Ishikawa (cell line): ENCODE data around the gene SIVA1.

ENCODE experiments used
- CEBPB ChIP-seq: IDR thresholded peaks from 2 replicates; pipeline ENCODE4 v1.6.1; 2012
- CREB1 ChIP-seq: IDR thresholded peaks from 2 replicates; pipeline ENCODE4 v1.6.1; 2012; ENCODE audit warnings: low read depth
- EGR1 ChIP-seq: IDR thresholded peaks from 2 replicates; pipeline ENCODE4 v1.6.1; 2012
- EP300 ChIP-seq: IDR thresholded peaks from 2 replicates; pipeline ENCODE4 v1.6.1; 2012; ENCODE audit warnings: borderline replicate concordance
- FOXM1 ChIP-seq: IDR thresholded peaks from 2 replicates; pipeline ENCODE4 v1.6.1; 2012; ENCODE audit warnings: low read depth, borderline replicate concordance
- NFIC ChIP-seq: IDR thresholded peaks from 2 replicates; pipeline ENCODE4 v1.6.1; 2012
- RAD21 ChIP-seq: IDR thresholded peaks from 2 replicates; pipeline ENCODE4 v1.6.1; 2012; ENCODE audit warnings: low read depth
- REST ChIP-seq: IDR thresholded peaks from 2 replicates; pipeline ENCODE4 v1.6.1; 2012; ENCODE audit warnings: low read depth, mild to moderate bottlenecking
- TCF12 ChIP-seq: IDR thresholded peaks from 2 replicates; pipeline ENCODE4 v1.6.1; 2012; ENCODE audit warnings: low read depth
- USF1 ChIP-seq: IDR thresholded peaks from 2 replicates; pipeline ENCODE4 v1.6.1; 2012
- YY1 ChIP-seq: IDR thresholded peaks from 2 replicates; pipeline ENCODE4 v1.6.1; 2012; ENCODE audit warnings: low read depth
- TF ChIP-seq, protein P1 (sequence below): IDR thresholded peaks from 2 replicates; pipeline ENCODE4 v1.6.1; 2012

DNA sequence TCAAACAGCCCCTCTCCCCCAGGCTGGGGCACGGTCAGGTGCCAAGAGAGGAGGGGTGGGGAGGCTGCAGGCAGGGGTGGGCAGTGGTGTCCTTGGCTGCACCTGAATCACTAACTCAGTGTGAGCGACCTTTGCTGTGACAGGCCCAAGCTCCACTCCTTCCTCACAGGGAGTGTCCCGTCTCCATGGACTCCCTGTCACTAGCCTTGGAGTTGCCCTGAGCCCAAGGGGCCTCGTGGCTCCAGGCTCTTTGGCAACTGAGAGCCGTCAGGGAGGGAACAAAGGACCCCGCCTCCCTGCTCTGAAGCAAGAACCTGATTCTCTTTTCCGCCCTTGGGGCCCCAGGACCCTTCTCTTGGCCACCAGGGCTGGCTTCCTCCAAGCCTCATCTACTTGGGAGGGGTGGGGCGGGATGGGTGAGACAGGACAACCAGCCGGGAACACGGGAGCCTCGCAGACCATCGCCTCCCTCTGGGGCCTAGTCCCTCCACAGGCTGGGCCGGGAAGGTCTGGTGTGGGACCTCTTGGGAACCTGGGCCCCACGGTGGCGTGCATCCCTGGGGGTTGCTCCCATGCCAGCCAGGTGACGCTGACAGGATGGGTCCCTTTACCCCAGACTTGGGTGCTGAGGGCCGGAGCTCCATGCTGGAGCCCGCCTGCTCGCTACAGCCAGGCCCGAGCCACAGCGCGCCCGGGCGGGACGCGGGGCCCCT, 29.9 kb upstream of the SIVA1 start:
- TF ChIP-seq CEBPB (no peak), YY1 (no peak), CREB1 (no peak), TCF12 (no peak), EP300 (no peak), USF1 (no peak), RAD21 (no peak), FOXM1 (no peak), NFIC (no peak), EGR1 (no peak), REST (no peak)
- TF ChIP-seq, protein P1, sequence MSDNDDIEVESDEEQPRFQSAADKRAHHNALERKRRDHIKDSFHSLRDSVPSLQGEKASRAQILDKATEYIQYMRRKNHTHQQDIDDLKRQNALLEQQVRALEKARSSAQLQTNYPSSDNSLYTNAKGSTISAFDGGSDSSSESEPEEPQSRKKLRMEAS: no peak
